ENCODE results near the gene TCERG1L. TPM values are rescaled to one million over a fixed set of nuclear protein-coding genes. Genes with fewer than 3 reads are reported as not detected.

TCERG1L gene
- polyA plus RNA-seq, 1 donor from 2014 or later: 0.53 TPM

GRCh38 chr10:131175891-131176290, 135.6 kb downstream of the TCERG1L start:
- Histone ChIP-seq H3K4me2 (ENCODE audit: low read length) (no peak overlapping the region), H3K9ac (ENCODE audit: low read length) (no peak overlapping the region), H3K9me2 (ENCODE audit: insufficient read depth, low read length) (no peaks in the 10 kb centered on the region), H3K36me3 (ENCODE audit: insufficient read depth, low read length) (no peaks in the 10 kb centered on the region), H4K20me1 (ENCODE audit: insufficient read depth) (no peaks in the 10 kb centered on the region), H3K27me3 (ENCODE audit: insufficient read depth, low read depth, low read length) (no peaks in the 10 kb centered on the region), H3K9me3 (ENCODE audit: low read length) (no peaks in the 10 kb centered on the region), H3K79me2 (replicated peaks; ENCODE audit: insufficient read depth, low read length) (no peaks in the 10 kb centered on the region), H3K27ac (ENCODE audit: low read length) (no peak overlapping the region), H3F3A (ENCODE audit: insufficient read depth, low read length, poor library complexity, severe bottlenecking) (no peaks in the 10 kb centered on the region), H2AFZ (ENCODE audit: low read depth, low read length) (no peak overlapping the region), H3K4me3 (ENCODE audit: low read length) (no peak overlapping the region)
- TF ChIP-seq POLR2AphosphoS5 (IDR thresholded peaks at IDR 0.05) (no peak), RAD21 (conservative IDR thresholded peaks at IDR 0.05) (no peak), SMC3 (conservative IDR thresholded peaks at IDR 0.05; ENCODE audit: poor library complexity) (no peak), TAF1 (IDR thresholded peaks at IDR 0.05; ENCODE audit: low read depth) (no peak), EZH2 (IDR thresholded peaks at IDR 0.05; ENCODE audit: borderline replicate concordance, insufficient read depth, low read length, poor library complexity, severe bottlenecking) (no peak), REST (IDR thresholded peaks at IDR 0.05; ENCODE audit: borderline replicate concordance) (no peak), CTCF (IDR thresholded peaks at IDR 0.05; ENCODE audit: poor library complexity, severe bottlenecking) (no peak), MXI1 (conservative IDR thresholded peaks at IDR 0.05; ENCODE audit: poor library complexity, severe bottlenecking) (no peak)

GRCh38 chr10:131174651-131175540, 136.6 kb downstream of the TCERG1L start:
- no peaks in the 10 kb centered on the region for H3K27me3 ChIP-seq (ENCODE audit: insufficient read depth, low read depth, low read length)
- H3F3A ChIP-seq (ENCODE audit: insufficient read depth, low read length, poor library complexity, severe bottlenecking): no peaks in the 10 kb centered on the region
- TF ChIP-seq RAD21 (conservative IDR thresholded peaks at IDR 0.05) (no peak), EP300 (conservative IDR thresholded peaks at IDR 0.05; ENCODE audit: poor library complexity, severe bottlenecking) (no peak), POLR2AphosphoS5 (IDR thresholded peaks at IDR 0.05) (no peak), TAF1 (IDR thresholded peaks at IDR 0.05; ENCODE audit: low read depth) (no peak), CTCF (IDR thresholded peaks at IDR 0.05; ENCODE audit: poor library complexity, severe bottlenecking) (no peak), REST (IDR thresholded peaks at IDR 0.05; ENCODE audit: borderline replicate concordance) (no peak), MXI1 (conservative IDR thresholded peaks at IDR 0.05; ENCODE audit: poor library complexity, severe bottlenecking) (no peak), SMC3 (conservative IDR thresholded peaks at IDR 0.05; ENCODE audit: poor library complexity) (no peak), EZH2 (IDR thresholded peaks at IDR 0.05; ENCODE audit: borderline replicate concordance, insufficient read depth, low read length, poor library complexity, severe bottlenecking) (no peak)
- H3K36me3 ChIP-seq (ENCODE audit: insufficient read depth, low read length): no peaks in the 10 kb centered on the region
- H3K4me3 ChIP-seq (ENCODE audit: low read length): no peak overlapping the region
- H3K9me2 ChIP-seq (ENCODE audit: insufficient read depth, low read length): no peaks in the 10 kb centered on the region
- no peak overlapping the region for H3K27ac ChIP-seq (ENCODE audit: low read length)
- H3K9ac ChIP-seq (ENCODE audit: low read length): no peak overlapping the region
- no peak overlapping the region for H3K4me2 ChIP-seq (ENCODE audit: low read length)
- no peaks in the 10 kb centered on the region for H3K9me3 ChIP-seq (ENCODE audit: low read length)
- no peaks in the 10 kb centered on the region for H3K79me2 ChIP-seq (replicated peaks; ENCODE audit: insufficient read depth, low read length)
- no peak overlapping the region for H2AFZ ChIP-seq (ENCODE audit: low read depth, low read length)
- H4K20me1 ChIP-seq (ENCODE audit: insufficient read depth): no peaks in the 10 kb centered on the region
